IMR-90 (cell line): ENCODE measurements around the gene CALCOCO1. TPM values are rescaled to one million over a fixed set of nuclear protein-coding genes. Genes with fewer than 3 reads are reported as not detected.

Experiments used
- ATAC-seq: fragments of 200-7000 bp; cut with Tn5 transposase; 2 replicates; pipeline ENCODE4 v1.9.1; 2020; ENCODE audit warnings: low read depth, mild to moderate bottlenecking, moderate library complexity
- BruUV-seq: library from RNA; stranded (reverse); fragments of 400-500 nt; replicated peaks from 2 replicates; lab custom pipeline; 2021; lab: Mats Ljungman, UMichigan
- CTCF ChIA-PET: fragments of 300-600 bp; formaldehyde crosslinking; extraction: SDS; loops from one replicate; lab custom pipeline; 2021; ENCODE audit warnings: antibody characterized with exemption; lab: Yijun Ruan, JAX
- POLR2A ChIA-PET: fragments of 300-600 bp; sonication (Branson Sonifier 250); formaldehyde crosslinking; loops from one replicate; lab custom pipeline; 2022; ENCODE audit warnings: antibody characterized with exemption; ENCODE audit not compliant: unreplicated experiment; lab: Charles Lee
- DNase-seq: peaks from one replicate; pipeline ENCODE4 v3.0.0; 2013
- H2AFZ ChIP-seq: replicated peaks from 2 replicates; pipeline ENCODE3; 2013; ENCODE audit warnings: low read length, mild to moderate bottlenecking; ENCODE audit not compliant: poor library complexity
- H2AK5ac ChIP-seq: 2 replicates; pipeline ENCODE4 v1.6.1; 2013; ENCODE audit warnings: low read depth, low read length, inconsistent platforms
- H2AK9ac ChIP-seq: replicated peaks from 2 replicates; pipeline ENCODE3; 2013; ENCODE audit warnings: mild to moderate bottlenecking, low read depth, low read length, moderate library complexity; ENCODE audit not compliant: poor library complexity
- H2BK120ac ChIP-seq: 2 replicates; pipeline ENCODE4 v1.6.1; 2013; ENCODE audit warnings: low read depth, low read length, inconsistent platforms
- H2BK15ac ChIP-seq: 3 replicates; pipeline ENCODE4 v1.6.1; 2013; ENCODE audit warnings: low read depth, low read length, inconsistent platforms
- H2BK20ac ChIP-seq: 2 replicates; pipeline ENCODE4 v1.6.1; 2013; ENCODE audit warnings: low read depth, mild to moderate bottlenecking, inconsistent platforms, low read length, moderate library complexity
- H2BK5ac ChIP-seq: 2 replicates; pipeline ENCODE4 v1.6.1; 2013; ENCODE audit warnings: mild to moderate bottlenecking, low read depth, low read length, inconsistent platforms; ENCODE audit not compliant: poor library complexity, severe bottlenecking
- H3K14ac ChIP-seq: replicated peaks from 2 replicates; pipeline ENCODE4 v1.6.1; 2013; ENCODE audit warnings: low read depth, low read length, inconsistent platforms
- H3K18ac ChIP-seq: 2 replicates; pipeline ENCODE4 v1.6.1; 2013; ENCODE audit warnings: low read depth, low read length, control low read depth
- H3K23ac ChIP-seq: 2 replicates; pipeline ENCODE4 v1.6.1; 2013; ENCODE audit warnings: low read depth, low read length, inconsistent platforms
- H3K27ac ChIP-seq: 2 replicates; pipeline ENCODE4 v1.5.1; 2013; ENCODE audit warnings: mild to moderate bottlenecking, control low read depth, low read length; ENCODE audit not compliant: insufficient read depth
- H3K27me3 ChIP-seq: 2 replicates; pipeline ENCODE4 v1.6.1; 2013; ENCODE audit warnings: low read length; ENCODE audit not compliant: control insufficient read depth, insufficient read depth
- H3K36me3 ChIP-seq: 2 replicates; pipeline ENCODE4 v1.6.1; 2013; ENCODE audit warnings: low read length, mixed read lengths; ENCODE audit not compliant: control insufficient read depth, insufficient read depth
- H3K4ac ChIP-seq: 2 replicates; pipeline ENCODE4 v1.6.1; 2013; ENCODE audit warnings: low read depth, low read length, inconsistent platforms
- H3K4me1 ChIP-seq: 2 replicates; pipeline ENCODE4 v1.6.1; 2013; ENCODE audit warnings: low read length, mixed read lengths; ENCODE audit not compliant: control insufficient read depth, insufficient read depth
- H3K4me2 ChIP-seq: 2 replicates; pipeline ENCODE4 v1.6.1; 2013; ENCODE audit warnings: low read depth, mild to moderate bottlenecking, control low read depth, low read length, moderate library complexity
- H3K4me3 ChIP-seq: 2 replicates; pipeline ENCODE4 v1.5.1; 2013; ENCODE audit warnings: low read depth, mild to moderate bottlenecking, control low read depth, low read length, moderate library complexity; ENCODE audit not compliant: insufficient read depth
- H3K56ac ChIP-seq: 2 replicates; pipeline ENCODE4 v1.6.1; 2013; ENCODE audit warnings: low read length, inconsistent platforms; ENCODE audit not compliant: insufficient read depth; ENCODE audit errors: extremely low read depth
- H3K79me1 ChIP-seq, 2 experiments: 2 replicates each; pipeline ENCODE4 v1.6.1; 2013; ENCODE audit warnings: low read length in 2 of 2, inconsistent platforms in 1 of 2, low read depth in 1 of 2
- H3K9ac ChIP-seq: 2 replicates; pipeline ENCODE4 v1.6.1; 2013; ENCODE audit warnings: low read depth, low read length, control low read depth
- H3K9me1 ChIP-seq: 2 replicates; pipeline ENCODE4 v1.6.1; 2013; ENCODE audit warnings: low read length, inconsistent platforms; ENCODE audit not compliant: insufficient read depth
- H3K9me3 ChIP-seq: 2 replicates; pipeline ENCODE4 v1.6.1; 2013; ENCODE audit warnings: low read length; ENCODE audit not compliant: control insufficient read depth, insufficient read depth
- H4K20me1 ChIP-seq: 2 replicates; pipeline ENCODE4 v1.6.1; 2013; ENCODE audit warnings: low read length, inconsistent platforms; ENCODE audit not compliant: insufficient read depth
- H4K5ac ChIP-seq: 2 replicates; pipeline ENCODE4 v1.6.1; 2013; ENCODE audit warnings: mild to moderate bottlenecking, low read depth, low read length, control low read depth
- H4K8ac ChIP-seq, 2 experiments: 2 replicates each; pipeline ENCODE4 v1.6.1; 2013; ENCODE audit warnings: low read depth in 2 of 2, low read length in 2 of 2, control low read depth in 1 of 2, inconsistent platforms in 1 of 2
- H4K91ac ChIP-seq: 2 replicates; pipeline ENCODE4 v1.6.1; 2013; ENCODE audit warnings: low read depth, low read length, inconsistent platforms; ENCODE audit not compliant: insufficient read depth
- BHLHE40 ChIP-seq: fragments of 150-350 bp; IDR thresholded peaks from 2 replicates; pipeline ENCODE4 v1.6.1; 2016; ENCODE audit warnings: mild to moderate bottlenecking, low read depth, low read length
- CEBPB ChIP-seq: IDR thresholded peaks from 2 replicates; pipeline ENCODE4 v1.6.1; 2012; ENCODE audit warnings: low read depth, low read length, improper control_type of control experiment
- CHD1 ChIP-seq: IDR thresholded peaks from 2 replicates; pipeline ENCODE4 v1.6.1; 2012; ENCODE audit warnings: low read depth, low read length, improper control_type of control experiment
- CTCF ChIP-seq: conservative IDR thresholded peaks from 2 replicates; pipeline ENCODE4 v1.5.1; 2012; ENCODE audit warnings: mild to moderate bottlenecking, low read depth, low read length, improper control_type of control experiment
- ELK1 ChIP-seq: fragments of 150-350 bp; IDR thresholded peaks from 2 replicates; pipeline ENCODE4 v1.6.1; 2016; ENCODE audit warnings: low read depth, mild to moderate bottlenecking, low read length, moderate library complexity, borderline replicate concordance
- FOS ChIP-seq: fragments of 150-350 bp; IDR thresholded peaks from 2 replicates; pipeline ENCODE4 v1.6.1; 2016; ENCODE audit warnings: low read depth, low read length
- MAFK ChIP-seq: IDR thresholded peaks from 2 replicates; pipeline ENCODE4 v1.6.1; 2012; ENCODE audit warnings: low read depth, low read length, improper control_type of control experiment
- MAZ ChIP-seq: IDR thresholded peaks from 2 replicates; pipeline ENCODE4 v1.6.1; 2012; ENCODE audit warnings: low read depth, mild to moderate bottlenecking, low read length, improper control_type of control experiment, moderate library complexity, borderline replicate concordance
- MXI1 ChIP-seq: IDR thresholded peaks from 2 replicates; pipeline ENCODE4 v1.6.1; 2012; ENCODE audit warnings: low read depth, mild to moderate bottlenecking, low read length, moderate library complexity, borderline replicate concordance
- NFE2L2 ChIP-seq: fragments of 150-350 bp; IDR thresholded peaks from 2 replicates; pipeline ENCODE4 v1.6.1; 2016; ENCODE audit warnings: low read depth, mild to moderate bottlenecking, low read length
- POLR2A ChIP-seq: IDR thresholded peaks from 2 replicates; pipeline ENCODE4 v1.6.1; 2012; ENCODE audit warnings: mild to moderate bottlenecking, low read depth, low read length
- RAD21 ChIP-seq: IDR thresholded peaks from 2 replicates; pipeline ENCODE4 v1.6.1; 2012; ENCODE audit warnings: low read length, improper control_type of control experiment
- RCOR1 ChIP-seq: IDR thresholded peaks from 2 replicates; pipeline ENCODE4 v1.6.1; 2012; ENCODE audit warnings: mild to moderate bottlenecking, low read length, improper control_type of control experiment; ENCODE audit not compliant: insufficient replicate concordance
- RFX5 ChIP-seq: IDR thresholded peaks from 2 replicates; pipeline ENCODE4 v1.8.0; 2012; ENCODE audit warnings: low read depth, mild to moderate bottlenecking, low read length, moderate library complexity
- SMC3 ChIP-seq: fragments of 150-350 bp; IDR thresholded peaks from 2 replicates; pipeline ENCODE4 v1.6.1; 2016; ENCODE audit warnings: low read depth, mild to moderate bottlenecking, antibody characterized with exemption, low read length, moderate library complexity
- USF2 ChIP-seq: fragments of 150-350 bp; IDR thresholded peaks from 2 replicates; pipeline ENCODE4 v1.6.1; 2017; ENCODE audit warnings: mild to moderate bottlenecking, antibody characterized with exemption, low read length, low read depth
- WGBS, 2 experiments: methylation state at CpG; one replicate each; pipeline versions ENCODE4 v1.1.5 to v1.1.7; 2013; ENCODE audit warnings: missing lambda C conversion rate in 2 of 2; ENCODE audit not compliant: insufficient read length in 1 of 2; ENCODE audit errors: extremely low coverage in 2 of 2; 5-methylcytosine and 5-hydroxymethylcytosine counted together
- dilution Hi-C: fragments of 300-500 bp; cut with HindIII; formaldehyde crosslinking; loops from one replicate; pipeline ENCODE4 v1.14.3; 2018; ENCODE audit warnings: low sequenced_read_pairs; ENCODE audit not compliant: unreplicated experiment
- in situ Hi-C: fragments of 300-500 bp; cut with MboI; formaldehyde crosslinking; loops from 3 replicates; pipeline ENCODE4 v1.14.3; 2019; ENCODE audit warnings: low sequenced_read_pairs, inconsistent platforms, mixed read lengths
- intact Hi-C: fragments of 100-400 bp; cut with micrococcal nuclease; formaldehyde crosslinking; loops from 2 replicates; pipeline ENCODE4 v1.10.0; 2022
- polyA plus RNA-seq, 3 experiments: library from polyadenylated mRNA; depleted of rRNA; stranded (reverse); fragments of >200 nt; gene quantifications; 2 replicates each; pipeline ENCODE4 v1.2.3, GENCODE V29; 2012; ENCODE audit warnings: low replicate concordance in 1 of 3
- total RNA-seq: library from RNA; depleted of rRNA; stranded (reverse); fragments of >200 nt; gene quantifications from 2 replicates; pipeline ENCODE4 v1.2.3, GENCODE V29; 2012

The CALCOCO1 gene
- total and polyA plus RNA-seq, 2 of the 4 experiments (the other 2 are of a cell fraction), result 156 to 169 TPM

- no peaks in the 10 kb centered on the region for H3K9me1 ChIP-seq
- H3K23ac ChIP-seq, result no peak overlapping the region
- H3K4me3 ChIP-seq, result no peak overlapping the region
- H3K18ac ChIP-seq, result no peak overlapping the region
- peaks cover 56% of the 10 kb centered on the region for H3K27me3 ChIP-seq
- H3K9ac ChIP-seq, result no peak overlapping the region
- H2BK15ac ChIP-seq, result no peak overlapping the region
- no peak overlapping the region for H4K8ac ChIP-seq
- no peak overlapping the region for H3K56ac ChIP-seq
- H3K4me1 ChIP-seq, result no peaks in the 10 kb centered on the region
- in situ Hi-C loops (loop anchor here (5.0 to 10.0 kb wide), 2 partner anchors 39 to 491 kb away; no protein-coding TSS in a partner anchor), intact Hi-C loops (loop anchor here (10.0 kb wide), 2 partner anchors 301 to 501 kb away; partner anchors contain the start of genes HOXC8 and HOXC9), dilution Hi-C loops (no loop called here)
- no peak overlapping the region for H4K91ac ChIP-seq
- H2AFZ ChIP-seq, result no peak overlapping the region
- H4K5ac ChIP-seq, result no peak overlapping the region
- H3K4ac ChIP-seq, result no peak overlapping the region
- H3K14ac ChIP-seq, result no peak overlapping the region
- H2AK9ac ChIP-seq, result no peak overlapping the region
- no peak overlapping the region for H2AK5ac ChIP-seq
- WGBS, 2 experiments, result no CpG with 5 or more reads among the region's 4 CpGs
- no TSS peak for BruUV-seq
- DNase-seq (peak; percentile 64), ATAC-seq (0 out of 2 replicates have a peak, but pooled peaks have one; percentile 6)
- H2BK120ac ChIP-seq, result no peak overlapping the region
- H3K9me3 ChIP-seq, result no peaks in the 10 kb centered on the region
- no peak overlapping the region for H3K4me2 ChIP-seq
- CTCF ChIA-PET, result interaction anchor here (2.6 kb wide), 1 partner anchor 42 kb away, joined by 48 read pairs; no protein-coding TSS in a partner anchor
- no peak overlapping the region for H3K27ac ChIP-seq
- no peak overlapping the region for H2BK5ac ChIP-seq
- TF ChIP-seq NFE2L2 (no peak), RFX5 (no peak), BHLHE40 (no peak), POLR2A (no peak), SMC3 (no peak), CHD1 (no peak), MAZ (no peak), MXI1 (no peak), ELK1 (no peak), FOS (no peak), RCOR1 (no peak), CEBPB (no peak), USF2 (no peak), MAFK (no peak), CTCF (no peak), RAD21 (no peak)
- POLR2A ChIA-PET, result no interaction called here
- no peaks in the 10 kb centered on the region for H3K79me1 ChIP-seq
- H4K20me1 ChIP-seq, result no peaks in the 10 kb centered on the region
- no peak overlapping the region for H2BK20ac ChIP-seq
- no peaks in the 10 kb centered on the region for H3K36me3 ChIP-seq
These were observed 23.5 kb downstream of the CALCOCO1 start for GRCh38 chr12:53703756-53704155.
